Measurements from ENCODE around the gene SGO2.

SGO2 gene

GRCh38 chr2:200617156-200618053 lies 91.4 kb downstream of the SGO2 start:
- no peaks in the 10 kb centered on the region; the same call in 1 of the 2 replicates for H3K4me1 ChIP-seq
- H3K27me3 ChIP-seq, result no peaks in the 10 kb centered on the region
- H3K9me3 ChIP-seq, result no peaks in the 10 kb centered on the region
- no peak for TF ChIP-seq CTCF (IDR thresholded peaks at IDR 0.05; ENCODE audit: low read depth, low read length)
- no peak for DNase-seq
- H3K4me3 ChIP-seq (ENCODE audit: low read depth, low read length), result no peak overlapping the region
- H3K36me3 ChIP-seq, result no peaks in the 10 kb centered on the region

GRCh38 chr2:200618054-200618419 lies 92.0 kb downstream of the SGO2 start:
- Histone ChIP-seq H3K4me3 (ENCODE audit: low read depth, low read length) (no peak overlapping the region), H3K27me3 (no peaks in the 10 kb centered on the region), H3K36me3 (no peaks in the 10 kb centered on the region), H3K9me3 (no peaks in the 10 kb centered on the region), H3K4me1 (no peaks in the 10 kb centered on the region; the same call in 1 of the 2 replicates)
- no peak for DNase-seq
- no peak for TF ChIP-seq CTCF (IDR thresholded peaks at IDR 0.05; ENCODE audit: low read depth, low read length)

DNA sequence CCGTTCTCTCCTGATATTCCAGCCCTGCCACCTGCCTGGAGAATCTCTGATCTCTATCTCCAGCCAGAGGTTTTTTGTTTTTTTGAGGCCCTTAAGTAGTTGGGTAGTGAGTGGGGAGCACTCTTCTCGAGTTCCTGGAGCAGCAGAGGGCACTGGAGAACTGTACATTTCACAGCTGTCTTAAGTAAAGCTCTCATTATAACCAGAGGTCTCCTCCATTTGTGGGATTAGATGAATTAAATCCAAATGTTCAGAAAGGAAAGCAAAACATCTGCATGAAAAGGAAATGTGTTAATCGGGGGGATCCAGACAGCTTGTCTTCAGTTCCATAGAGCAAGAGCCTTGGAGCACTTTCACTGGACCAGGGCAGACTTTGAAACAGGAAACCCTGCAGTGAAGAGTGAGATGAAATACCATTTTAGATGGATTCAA lies 92.6 kb downstream of the SGO2 start:
- no peaks in the 10 kb centered on the region; the same call in 1 of the 2 replicates for H3K4me1 ChIP-seq
- no peaks in the 10 kb centered on the region for H3K27me3 ChIP-seq
- peak; percentile 31; the same call in 1 of the 2 replicates for TF ChIP-seq CTCF (IDR thresholded peaks at IDR 0.05; ENCODE audit: low read depth, low read length)
- no peak overlapping the region for H3K4me3 ChIP-seq (ENCODE audit: low read depth, low read length)
- peak; percentile 19 for DNase-seq
- no peaks in the 10 kb centered on the region for H3K36me3 ChIP-seq
- no peaks in the 10 kb centered on the region for H3K9me3 ChIP-seq

- TF ChIP-seq CTCF (IDR thresholded peaks at IDR 0.05; ENCODE audit: low read depth, low read length), result no peak
- no peaks in the 10 kb centered on the region for H3K9me3 ChIP-seq
Observed at GRCh38 chr2:200619279-200619678, 93.3 kb downstream of the SGO2 start.

DNA sequence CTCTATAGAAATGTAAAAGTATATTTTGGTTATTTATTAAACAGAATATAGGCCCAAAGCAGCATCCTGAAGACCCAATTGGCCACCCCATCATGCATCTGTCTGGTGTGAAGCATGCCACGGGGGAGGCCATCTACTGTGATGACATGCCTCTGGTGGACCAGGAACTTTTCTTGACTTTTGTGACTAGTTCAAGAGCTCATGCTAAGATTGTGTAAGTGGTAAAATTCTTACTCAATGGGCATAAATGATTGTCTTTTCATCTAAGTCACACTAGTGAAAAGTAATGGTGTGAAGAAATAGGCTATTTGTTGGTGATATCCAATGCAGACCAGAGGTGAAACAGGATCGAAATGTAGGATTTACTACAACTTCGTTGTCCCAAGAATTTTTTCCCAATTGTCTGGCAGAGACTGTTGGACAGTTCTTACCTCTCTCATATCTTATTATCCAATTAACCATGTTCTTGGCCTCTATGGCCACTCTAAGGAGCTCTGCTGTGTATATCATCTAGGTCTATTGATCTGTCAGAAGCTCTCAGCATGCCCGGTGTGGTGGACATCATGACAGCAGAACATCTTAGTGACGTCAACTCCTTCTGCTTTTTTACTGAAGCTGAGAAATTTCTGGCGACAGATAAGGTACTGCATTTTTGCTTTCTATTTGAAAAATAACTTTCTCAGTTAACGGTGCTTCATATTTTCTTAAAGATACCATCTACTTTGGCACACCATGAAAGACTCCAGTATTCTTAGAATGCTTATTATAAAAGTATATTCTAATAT lies 94.8 kb downstream of the SGO2 start:
- no peaks in the 10 kb centered on the region for H3K27me3 ChIP-seq
- no peak for DNase-seq
- H3K36me3 ChIP-seq, result no peaks in the 10 kb centered on the region

More at GRCh38 chr2:200619279-200619678, 93.3 kb downstream of the SGO2 start:
- Histone ChIP-seq H3K27me3 (no peaks in the 10 kb centered on the region), H3K4me3 (ENCODE audit: low read depth, low read length) (no peak overlapping the region), H3K4me1 (no peaks in the 10 kb centered on the region; the same call in 1 of the 2 replicates), H3K36me3 (no peaks in the 10 kb centered on the region)
- DNase-seq, result no peak

More for the DNA sequence above, 94.8 kb downstream of the SGO2 start:
- no peak for TF ChIP-seq CTCF (IDR thresholded peaks at IDR 0.05; ENCODE audit: low read depth, low read length)
- Histone ChIP-seq H3K4me3 (ENCODE audit: low read depth, low read length) (no peak overlapping the region), H3K4me1 (no peaks in the 10 kb centered on the region; the same call in 1 of the 2 replicates), H3K9me3 (no peaks in the 10 kb centered on the region)

All from BE2C (cell line).